GM15510 (cell line): Measurements from ENCODE around the gene COL11A2.

Experiments
- POLR2A ChIP-seq: IDR thresholded peaks from 3 replicates; pipeline ENCODE4 v1.6.1; 2011; ENCODE audit warnings: borderline replicate concordance; ENCODE audit not compliant: insufficient read length; ENCODE audit errors: extremely low read depth

Gene COL11A2

DNA sequence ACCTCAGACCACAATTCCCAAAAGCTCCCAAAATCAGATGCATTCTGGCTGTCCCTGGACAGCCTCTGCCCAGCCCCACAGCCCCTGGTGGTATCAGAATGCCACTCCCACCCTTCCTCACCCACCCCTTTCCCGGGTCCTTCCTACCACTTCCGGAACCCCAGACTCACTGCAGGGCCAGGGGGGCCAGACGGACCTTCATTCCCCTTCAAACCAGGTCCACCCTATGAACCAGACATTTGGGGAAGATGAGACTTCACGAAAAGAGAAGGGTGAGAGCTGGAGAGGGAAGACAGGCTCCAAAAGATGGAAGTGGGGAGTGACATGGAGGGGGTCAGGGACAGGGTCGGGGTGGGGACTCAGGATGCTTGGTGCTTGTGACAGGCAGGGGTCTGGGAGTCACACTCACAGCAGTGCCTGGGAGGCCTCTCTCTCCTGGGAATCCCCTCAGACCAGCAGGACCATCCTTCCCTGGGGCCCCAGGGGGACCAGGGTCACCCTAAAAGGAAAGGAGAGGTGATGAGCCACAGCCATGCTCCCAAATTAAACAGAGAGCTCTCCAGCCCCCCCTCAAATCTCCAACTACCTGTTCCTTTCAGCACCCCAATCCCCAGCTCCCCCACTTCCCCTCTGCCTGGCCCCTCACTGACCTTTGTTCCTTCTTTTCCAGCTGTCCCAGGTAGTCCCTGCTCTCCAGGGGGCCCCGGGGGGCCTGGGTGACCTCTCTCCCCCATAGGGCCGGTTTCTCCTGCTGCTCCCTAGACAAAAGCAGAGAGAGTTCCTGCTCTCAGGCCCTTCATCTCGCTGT lies 20.2 kb downstream of the COL11A2 start:
- no peak for TF ChIP-seq POLR2A

DNA sequence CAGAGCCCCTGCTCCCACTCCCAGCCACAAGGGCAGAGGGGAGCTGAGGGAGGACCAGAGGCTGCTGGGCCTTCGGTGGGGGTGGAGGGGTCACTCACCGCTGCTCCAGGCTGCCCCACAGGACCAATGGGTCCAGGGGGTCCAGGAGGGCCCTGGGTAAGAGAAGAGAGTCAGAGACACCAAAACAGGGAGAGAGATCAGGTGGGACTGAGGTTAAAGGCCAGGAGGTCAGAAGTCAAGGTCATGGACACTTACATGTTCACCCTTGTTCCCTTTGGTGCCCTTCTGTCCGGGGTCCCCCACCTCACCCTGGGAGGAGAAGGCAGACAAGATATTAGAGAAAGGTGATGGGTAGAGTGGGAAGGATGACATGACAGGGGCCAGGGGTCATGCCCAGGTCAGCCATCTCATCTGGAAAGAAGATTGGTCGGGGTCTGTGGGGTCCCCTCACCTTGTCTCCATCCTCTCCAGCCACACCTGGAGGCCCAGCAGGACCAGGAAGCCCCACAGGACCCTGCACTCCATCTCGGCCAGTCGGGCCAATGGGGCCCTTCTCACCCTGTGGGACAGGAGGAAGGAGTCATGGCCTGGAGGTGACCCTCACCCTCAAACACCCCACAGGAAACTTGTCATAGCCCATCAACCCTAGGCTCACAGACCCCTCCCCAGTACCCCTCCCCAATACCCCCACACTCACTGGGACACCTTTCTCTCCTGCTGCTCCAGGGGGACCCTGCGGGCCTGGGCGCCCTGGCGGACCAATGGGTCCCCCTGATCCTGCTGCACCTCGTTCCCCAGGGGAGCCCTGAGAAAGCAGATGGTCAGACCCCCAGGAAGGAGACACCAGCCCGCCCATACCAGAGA lies 21.0 kb downstream of the COL11A2 start:
- no peak for TF ChIP-seq POLR2A

DNA sequence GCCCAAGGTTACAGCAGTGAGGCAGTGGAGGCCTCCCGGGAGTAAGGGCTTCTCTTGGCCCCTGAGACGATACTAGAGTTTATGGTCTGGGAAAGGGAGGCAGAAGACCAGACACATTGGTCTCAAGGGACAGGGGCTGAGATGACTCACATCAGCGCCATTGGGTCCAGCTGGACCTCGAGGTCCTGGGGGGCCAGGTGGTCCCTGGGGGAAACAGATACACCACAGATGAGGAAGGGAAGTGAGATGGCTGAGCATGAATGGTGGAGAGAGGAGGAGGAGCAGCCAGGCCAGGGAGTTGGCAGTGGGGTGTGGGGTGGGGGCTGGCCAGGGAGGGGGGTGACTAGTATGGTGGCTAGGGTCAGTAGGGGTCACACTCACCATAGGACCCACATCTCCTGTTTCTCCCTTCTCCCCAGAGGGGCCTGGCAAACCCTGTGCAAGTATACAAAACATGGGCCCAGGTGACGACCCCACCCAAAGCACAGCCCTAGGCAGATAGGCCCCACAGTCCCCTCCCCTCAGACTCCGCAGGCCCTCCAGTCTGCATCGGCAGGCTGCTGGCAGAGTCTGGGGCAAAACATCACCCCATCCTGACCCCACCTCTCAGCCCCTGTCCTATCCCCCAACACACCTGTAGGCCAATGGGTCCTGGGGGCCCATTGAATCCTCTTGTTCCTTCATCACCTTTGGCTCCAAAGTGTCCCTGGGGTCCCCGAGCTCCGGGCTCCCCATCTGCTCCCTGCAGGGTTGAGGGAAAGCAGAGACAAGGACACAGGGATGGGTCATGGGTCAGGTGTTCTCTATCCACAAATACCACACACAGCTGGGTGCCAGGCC lies 21.9 kb downstream of the COL11A2 start:
- no peak for TF ChIP-seq POLR2A

DNA sequence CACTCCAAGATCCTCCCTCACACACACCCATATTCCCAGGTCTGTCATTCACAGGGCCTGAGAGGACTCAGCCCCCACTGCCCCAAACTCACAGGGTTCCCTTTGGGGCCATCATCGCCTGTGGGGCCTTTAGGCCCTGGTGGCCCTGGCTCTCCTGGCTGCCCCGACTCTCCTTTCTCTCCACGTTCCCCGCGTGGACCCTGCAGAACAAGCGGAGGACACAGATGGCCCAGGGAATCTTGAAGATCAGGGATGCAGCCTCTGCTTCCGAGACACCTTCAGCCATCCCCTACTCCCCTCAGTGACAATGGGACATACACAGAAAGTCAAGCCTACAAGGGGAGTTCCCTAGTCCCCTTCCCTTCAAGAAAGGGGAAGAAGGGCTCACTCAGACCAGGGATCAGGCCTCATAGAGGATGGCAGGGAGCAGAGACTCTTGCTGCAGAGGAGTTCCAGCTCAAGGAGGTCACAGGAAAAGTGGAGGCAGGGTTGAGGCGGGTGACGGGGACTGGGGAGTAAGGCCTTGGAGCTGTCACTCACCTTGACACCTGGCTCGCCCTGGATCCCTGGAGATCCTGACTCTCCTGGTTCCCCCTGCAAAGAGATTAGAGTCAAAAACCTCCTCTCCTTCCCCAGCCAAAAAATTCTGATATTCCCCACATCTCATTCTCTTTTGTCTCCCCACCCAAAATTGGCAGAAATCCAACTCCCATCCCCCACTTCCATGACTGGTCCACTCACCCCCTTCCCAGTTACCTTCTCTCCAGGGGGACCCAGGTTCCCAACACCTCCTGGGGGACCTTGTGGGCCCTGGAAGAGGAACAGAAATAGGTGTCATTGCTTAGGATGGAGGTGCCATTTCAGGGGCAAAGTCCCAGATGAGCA lies 22.7 kb downstream of the COL11A2 start:
- TF ChIP-seq POLR2A = no peak

DNA sequence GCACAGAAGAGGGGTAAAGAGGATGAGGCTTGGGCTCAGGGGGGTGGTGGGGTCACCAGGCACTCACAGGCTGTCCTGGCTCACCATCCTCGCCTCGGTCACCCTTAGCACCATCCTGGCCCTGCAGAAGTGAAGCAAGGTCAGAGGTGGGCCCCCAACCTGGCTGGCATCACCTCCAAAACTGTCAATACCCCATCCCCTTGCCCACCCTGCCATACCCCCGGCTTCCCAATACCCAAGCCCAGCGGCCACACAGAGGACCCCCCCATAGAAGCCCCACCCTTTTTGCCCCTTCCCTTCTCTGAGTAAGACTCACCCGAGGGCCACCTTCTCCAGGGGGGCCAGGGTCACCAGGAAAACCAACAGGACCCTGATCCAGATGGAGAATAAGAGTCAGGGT lies 23.6 kb downstream of the COL11A2 start:
- TF ChIP-seq POLR2A = no peak

DNA sequence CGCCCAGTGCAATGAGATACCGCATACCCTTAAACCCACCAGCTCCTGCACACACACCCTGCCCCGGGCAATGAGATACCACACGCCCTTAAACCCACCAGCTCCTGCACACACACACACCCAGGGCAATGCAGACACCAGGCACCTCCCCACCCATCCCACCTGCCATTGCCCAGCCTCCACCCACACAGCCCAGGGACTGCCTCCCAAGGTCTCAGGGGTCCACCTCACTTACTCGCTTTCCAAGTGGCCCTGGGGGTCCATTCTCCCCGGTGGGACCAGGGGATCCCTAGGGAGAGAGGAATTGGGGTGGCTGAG lies 24.0 kb downstream of the COL11A2 start:
- no peak for TF ChIP-seq POLR2A

DNA sequence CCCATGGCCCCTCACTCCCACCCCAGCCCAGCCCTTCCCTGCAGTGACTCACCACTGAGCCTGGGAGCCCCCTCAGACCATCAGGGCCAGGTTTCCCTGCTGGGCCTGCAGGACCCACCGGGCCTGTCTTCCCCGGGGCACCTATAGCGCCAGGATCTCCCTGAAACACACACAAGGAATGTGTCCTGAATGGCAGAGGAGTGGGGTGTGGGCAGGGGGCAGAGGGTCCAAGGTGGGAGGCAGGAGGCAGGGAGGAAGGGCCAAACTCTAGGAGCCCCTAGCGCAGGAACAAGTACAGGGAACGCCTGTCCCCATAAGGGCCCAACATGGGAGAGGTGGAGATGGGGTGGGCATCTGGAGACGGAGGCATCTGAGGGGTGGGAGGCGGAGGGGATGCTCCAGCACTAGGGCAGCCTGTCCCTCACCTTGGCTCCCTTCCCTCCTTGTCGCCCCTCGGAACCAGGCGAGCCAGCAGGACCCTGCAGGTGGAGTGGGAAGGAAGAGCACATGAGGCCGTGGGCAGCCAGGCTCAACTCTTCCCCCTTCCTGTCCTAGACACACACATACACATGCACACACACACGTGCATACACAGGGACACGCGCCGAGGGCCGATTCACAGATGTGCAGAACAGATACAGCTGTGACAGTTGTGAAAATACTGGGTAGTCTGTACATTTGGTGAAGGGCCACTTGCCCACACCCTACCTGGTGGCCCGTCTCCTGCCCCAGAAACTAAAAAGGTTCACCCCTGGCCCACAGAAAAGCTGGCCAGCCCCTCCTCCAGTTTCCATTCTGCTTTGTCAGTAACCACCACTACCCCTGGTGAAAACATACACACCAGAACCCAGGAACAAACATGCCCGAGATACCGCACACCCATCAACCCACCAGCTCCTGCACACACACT lies 24.6 kb downstream of the COL11A2 start:
- no peak for TF ChIP-seq POLR2A

DNA sequence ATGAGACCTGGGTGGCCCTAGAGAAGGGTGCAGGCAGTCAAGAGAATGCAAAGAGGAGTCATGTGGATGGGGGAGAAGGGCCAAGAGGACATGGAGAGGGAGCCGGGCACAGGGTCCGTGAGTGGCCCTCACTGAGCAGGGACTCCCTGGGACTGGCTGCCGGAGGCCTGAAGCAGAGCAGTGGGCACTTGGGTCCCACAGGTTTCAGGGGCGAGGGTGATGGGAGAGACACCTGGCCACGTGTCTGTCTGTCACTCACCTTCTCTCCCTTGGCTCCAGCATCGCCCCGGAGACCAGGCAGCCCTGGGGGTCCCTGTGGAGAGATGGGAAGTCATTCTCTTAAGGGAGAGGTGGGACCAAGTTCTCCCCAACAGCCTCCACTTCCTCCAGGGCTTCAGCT lies 25.5 kb downstream of the COL11A2 start:
- no peak for TF ChIP-seq POLR2A

DNA sequence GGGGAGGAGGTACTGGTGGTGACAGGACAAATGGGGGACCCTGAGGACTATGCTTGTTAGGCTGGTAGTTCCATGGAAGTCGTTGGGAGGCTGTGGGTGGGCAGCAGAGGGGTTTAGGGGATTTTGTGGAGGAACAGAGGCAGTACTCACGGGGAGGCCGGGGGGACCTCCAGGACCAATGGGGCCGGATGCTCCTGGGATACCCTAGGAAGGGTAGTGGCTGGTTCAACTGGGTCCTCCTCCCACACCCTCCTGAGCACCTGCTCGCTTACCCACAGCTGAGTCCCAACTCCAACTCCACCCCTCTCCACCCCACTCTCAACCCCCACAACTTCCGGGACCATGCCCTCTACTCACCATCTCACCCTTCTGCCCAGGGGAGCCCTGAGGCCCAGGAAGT lies 25.9 kb downstream of the COL11A2 start:
- no peak for TF ChIP-seq POLR2A

DNA sequence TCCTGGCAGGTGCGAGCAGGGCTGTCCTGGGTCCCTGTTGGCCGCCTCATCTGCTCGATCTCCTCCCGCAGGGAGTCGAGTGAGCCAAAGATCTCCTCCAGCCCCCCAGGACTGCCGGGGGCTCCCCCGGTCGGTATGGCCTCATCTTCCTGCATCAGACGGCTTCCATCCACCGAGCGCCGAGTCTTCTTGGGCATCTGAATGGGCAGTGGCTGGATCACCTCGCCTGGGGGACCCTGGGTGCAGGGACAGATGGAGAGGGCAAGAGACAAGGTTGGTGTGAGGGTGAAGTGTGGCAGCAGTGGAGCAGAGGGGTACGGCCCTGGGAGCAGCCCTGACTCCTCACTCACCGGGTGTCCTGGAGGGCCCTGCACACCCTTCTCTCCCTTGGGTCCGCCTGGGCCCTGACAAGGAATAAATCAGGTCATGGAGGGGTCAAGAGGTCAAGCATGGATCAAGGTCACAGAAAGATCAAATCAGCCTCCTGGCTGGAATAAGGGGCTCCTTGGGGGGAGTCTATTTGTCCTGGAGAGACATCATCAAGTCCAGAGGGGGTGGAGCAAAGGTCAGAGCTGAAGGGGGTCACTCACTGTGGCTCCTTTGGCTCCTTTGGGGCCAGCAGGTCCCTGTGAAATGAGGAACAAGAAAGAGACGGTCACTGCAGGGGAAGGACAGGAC lies 26.5 kb downstream of the COL11A2 start:
- TF ChIP-seq POLR2A = no peak

DNA sequence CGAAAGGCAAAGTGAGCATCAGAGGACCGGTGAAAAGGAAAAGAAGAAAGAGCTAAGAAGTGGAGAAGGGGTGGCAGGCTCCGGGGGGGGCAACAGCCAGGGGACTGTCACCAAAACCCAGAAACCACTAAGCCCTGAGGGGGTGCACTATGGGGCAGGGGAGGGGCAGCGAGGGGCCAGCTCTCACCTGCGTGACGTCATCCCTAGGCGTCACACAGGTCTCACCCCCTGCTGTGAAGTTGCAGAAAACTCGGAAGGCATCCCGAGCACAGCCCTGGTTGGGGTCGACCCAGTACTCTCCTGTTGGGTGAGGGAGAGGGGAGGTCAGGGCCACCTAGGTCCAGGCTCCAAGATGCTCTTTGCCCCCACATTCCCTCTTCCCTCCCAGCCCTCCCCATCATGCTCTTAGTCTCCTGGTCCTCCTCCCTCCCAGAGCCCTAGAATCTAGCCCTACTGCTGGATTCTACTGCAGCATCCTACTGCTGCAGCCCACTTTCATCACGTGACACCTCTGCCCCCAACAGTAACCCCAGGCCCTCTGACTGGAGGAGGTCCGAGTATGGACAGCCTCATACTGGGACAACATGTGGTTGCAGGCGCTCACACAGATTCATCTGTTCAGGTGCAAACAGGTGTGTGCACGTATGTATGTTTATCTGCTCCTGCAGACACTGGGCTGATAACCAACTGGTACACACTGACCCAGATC lies 27.4 kb downstream of the COL11A2 start:
- TF ChIP-seq POLR2A = no peak

DNA sequence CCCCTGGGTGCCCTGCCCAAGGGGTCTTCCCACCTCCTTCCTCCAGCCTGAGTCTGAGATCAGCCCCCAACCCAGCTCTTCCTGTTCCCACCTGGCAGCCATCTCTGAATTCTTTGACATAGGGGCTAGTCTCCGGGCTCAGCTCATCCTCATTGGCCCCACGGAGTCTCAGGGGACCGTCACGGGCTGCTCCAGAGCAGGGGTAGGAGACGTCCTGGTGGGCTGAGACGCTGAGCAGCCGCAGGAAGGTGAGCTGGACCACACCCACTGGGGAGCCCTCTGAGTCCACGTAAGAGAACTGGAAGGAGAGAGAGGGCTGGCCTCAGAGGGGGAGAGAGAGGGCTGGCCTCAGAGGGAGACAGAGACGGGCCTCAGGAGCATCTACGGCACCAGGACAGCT lies 28.1 kb downstream of the COL11A2 start:
- TF ChIP-seq POLR2A = no peak

DNA sequence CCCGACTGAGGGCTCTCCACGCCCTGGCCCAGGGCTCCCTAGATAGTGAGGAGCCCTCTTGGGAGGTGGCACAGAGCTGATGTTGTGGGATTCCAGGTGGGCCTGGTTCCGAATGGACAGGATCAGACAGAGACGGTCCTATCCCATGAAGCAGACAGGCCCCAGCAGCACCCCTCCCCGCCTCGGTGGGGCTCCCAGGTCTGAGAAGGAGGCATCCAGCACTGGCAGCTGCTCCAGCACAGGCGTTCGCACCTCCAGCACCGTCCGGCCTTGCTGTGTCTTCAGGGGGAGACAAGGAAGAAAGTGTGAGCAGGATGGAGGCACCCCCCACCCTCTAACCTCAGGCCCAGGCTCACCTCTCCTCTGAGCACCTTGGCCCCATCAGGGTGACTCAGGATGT lies 28.7 kb downstream of the COL11A2 start:
- no peak for TF ChIP-seq POLR2A
